Upper lobe of left lung (tissue), 4 donors: Measurements from ENCODE around the gene BPIFA3.

Experiments
- CTCF ChIP-seq, 6 experiments: fragments of 450-650 bp in 4 of 6; fragments of 200-600 bp in 2 of 6; sonication (generic) in 2 of 6; IDR thresholded peaks; one replicate each; pipeline ENCODE4 v1.5.1; 2016 to 2019; ENCODE audit warnings: antibody characterized with exemption in 6 of 6
- EP300 ChIP-seq, 4 donors: sonication (generic); formaldehyde crosslinking; IDR thresholded peaks; one replicate each; pipeline ENCODE4 v1.5.1; 2017; ENCODE audit warnings: antibody characterized with exemption in 4 of 4, control low read depth in 2 of 4
- POLR2A ChIP-seq, 4 donors: fragments of 450-650 bp; IDR thresholded peaks; one replicate each; pipeline ENCODE4 v1.5.1; 2016 to 2017; ENCODE audit warnings: antibody characterized with exemption in 4 of 4, mild to moderate bottlenecking in 2 of 4
- POLR2AphosphoS5 ChIP-seq, 2 donors: sonication (generic); formaldehyde crosslinking; IDR thresholded peaks; one replicate each; pipeline ENCODE4 v1.5.1; 2017; ENCODE audit warnings: antibody characterized with exemption in 2 of 2

GRCh38 chr20:33249456-33249855 is 32.3 kb downstream of the BPIFA3 start:
- TF ChIP-seq POLR2A (IDR thresholded peaks at IDR 0.05) = no peak
- TF ChIP-seq EP300 (IDR thresholded peaks at IDR 0.05) = no peak
- TF ChIP-seq POLR2AphosphoS5 (IDR thresholded peaks at IDR 0.05) = no peak
- TF ChIP-seq CTCF (IDR thresholded peaks at IDR 0.05) = no peak
